ENCODE data around the gene ELF2.
A peak's percentile ranks its signal among the peaks of the same experiment; 100 is the strongest.
"Not testable (repeated sequence)": the region's sequence is repeated elsewhere in the genome, so short reads cannot be mapped to it uniquely, and the experiment has no call there.

Gene ELF2

DNA sequence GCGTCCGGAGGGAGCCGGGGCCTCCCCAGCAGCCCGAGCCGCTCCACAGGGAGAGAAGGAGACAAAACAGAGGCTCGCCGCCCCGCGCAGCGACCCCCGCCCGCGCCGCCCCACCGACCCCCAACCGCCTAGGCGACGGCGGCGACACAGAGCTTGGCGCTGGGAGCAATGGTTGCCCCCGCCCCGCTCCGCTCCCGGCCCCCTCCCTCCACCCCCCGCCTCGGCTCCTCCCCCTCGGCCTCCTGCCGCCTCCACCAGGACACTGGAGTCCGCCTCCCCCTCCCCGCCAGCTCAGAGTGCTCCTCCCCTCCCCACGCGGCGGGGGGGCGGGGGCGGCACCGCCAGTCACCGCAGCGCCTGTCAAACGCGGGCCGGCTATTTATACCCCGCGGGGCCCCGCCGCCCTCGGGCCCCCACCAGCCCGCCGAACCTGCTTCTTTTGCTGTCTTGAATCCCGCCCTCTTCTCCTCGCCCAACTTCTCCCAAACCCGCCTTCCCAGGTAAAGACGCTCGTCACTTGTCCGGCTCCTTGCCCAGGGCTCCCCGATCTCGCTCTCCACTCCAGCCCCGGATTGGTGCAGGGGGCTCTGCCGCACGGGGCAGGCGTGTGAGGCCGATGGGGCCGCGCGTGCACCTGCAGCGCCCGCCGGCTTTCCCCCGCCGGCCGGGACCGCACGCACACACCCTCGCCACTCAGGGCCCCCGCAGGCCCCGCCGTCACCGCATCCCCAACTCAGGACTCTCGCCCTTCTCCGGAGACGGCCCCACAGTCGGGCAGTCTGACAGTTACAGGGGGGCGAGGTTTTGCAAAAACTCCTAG lies at the start of gene ELF2:
ELF2 (minus strand) TSS at position 170 of the 820 bp plus-strand sequence. CDS start 39,517 bp downstream, outside the sequence.
- peak within 1 kb of the TSS; percentile 96 to 98 for H3K9ac ChIP-seq (ENCODE audit: low read depth in 1 of 2, low read length in 2 of 2)
- peak within 1 kb of the TSS; percentile 99 for H3K27ac ChIP-seq (ENCODE audit: low read depth in 2 of 2, low read length in 2 of 2)
- no peaks in the 10 kb centered on the region for H3K36me3 ChIP-seq (ENCODE audit: control insufficient read depth in 2 of 2, insufficient read depth in 2 of 2, low read length in 2 of 2)
- no peaks in the 10 kb centered on the region for H3K27me3 ChIP-seq (ENCODE audit: control insufficient read depth in 2 of 2, insufficient read depth in 2 of 2, low read length in 2 of 2)
- H3K4me1 ChIP-seq (ENCODE audit: control insufficient read depth in 2 of 2, insufficient read depth in 2 of 2, low read length in 2 of 2) = peaks cover 8 to 10% of the 10 kb centered on the region in 2 donors
- peak within 1 kb of the TSS; percentile 88 to 94 for H3K4me3 ChIP-seq (ENCODE audit: low read length in 2 of 2)
- H3K9me3 ChIP-seq (ENCODE audit: control insufficient read depth in 2 of 2, low read length in 2 of 2) = no peaks in the 10 kb centered on the region

DNA sequence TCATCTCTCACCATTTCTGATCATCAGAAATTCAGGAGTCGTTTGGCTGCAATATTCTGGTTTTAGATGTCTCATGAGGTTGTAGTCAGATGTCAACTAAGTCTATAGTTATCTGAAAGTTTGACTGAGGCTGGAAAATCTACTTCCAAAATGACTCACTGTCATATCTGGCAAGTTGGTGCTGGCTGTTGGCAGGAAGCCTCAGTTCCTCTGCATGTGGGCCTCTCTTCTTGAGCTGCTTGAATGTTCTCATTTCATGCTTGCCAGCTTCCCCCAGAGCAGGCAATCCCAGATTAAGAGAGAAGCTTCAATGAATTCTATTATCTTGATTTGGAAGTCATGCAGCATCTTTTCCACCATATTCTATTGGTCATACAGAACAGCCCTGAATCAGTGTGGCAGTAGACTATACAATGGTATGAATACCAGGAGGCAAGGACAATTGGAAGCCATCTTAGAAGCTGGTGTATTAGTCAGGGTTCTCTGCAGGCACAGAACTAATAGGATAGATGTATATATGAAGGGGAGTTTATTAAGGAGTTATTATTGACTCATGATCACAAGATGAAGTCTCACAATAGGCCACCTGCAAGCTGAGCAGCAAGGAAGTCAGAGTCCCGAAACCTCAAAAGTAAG lies 46.8 kb upstream of the ELF2 start:
- Histone ChIP-seq H3K27me3 (ENCODE audit: control insufficient read depth in 2 of 2, insufficient read depth in 2 of 2, low read length in 2 of 2) (no peaks in the 10 kb centered on the region), H3K36me3 (ENCODE audit: control insufficient read depth in 2 of 2, insufficient read depth in 2 of 2, low read length in 2 of 2) (no peaks in the 10 kb centered on the region), H3K27ac (ENCODE audit: low read depth in 2 of 2, low read length in 2 of 2) (no peak overlapping the region), H3K4me1 (ENCODE audit: control insufficient read depth in 2 of 2, insufficient read depth in 2 of 2, low read length in 2 of 2) (no peaks in the 10 kb centered on the region), H3K9me3 (ENCODE audit: control insufficient read depth in 2 of 2, low read length in 2 of 2) (no peaks in the 10 kb centered on the region), H3K9ac (ENCODE audit: low read depth in 1 of 2, low read length in 2 of 2) (no peak overlapping the region), H3K4me3 (ENCODE audit: low read length in 2 of 2) (no peak overlapping the region)

DNA sequence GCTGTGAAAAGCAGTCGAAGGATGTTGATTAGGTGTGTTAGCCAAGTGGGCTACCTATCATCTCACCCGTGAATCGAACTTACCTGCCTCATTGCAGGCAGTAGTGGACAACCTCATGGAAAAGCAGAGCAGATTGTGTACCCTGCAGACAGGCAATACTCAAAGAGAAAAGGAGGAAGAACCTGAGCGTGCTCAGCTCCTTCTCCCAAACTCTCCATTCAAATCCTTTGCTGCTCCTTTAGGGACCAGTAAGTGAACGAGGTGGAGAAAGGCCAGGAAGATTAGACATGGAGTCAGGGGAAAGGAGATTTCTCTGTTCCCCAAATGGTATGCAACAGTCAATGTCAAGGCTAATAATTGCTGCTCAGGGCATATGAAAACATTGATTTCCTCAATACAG lies 45.2 kb upstream of the ELF2 start:
- Histone ChIP-seq H3K4me1 (ENCODE audit: control insufficient read depth in 2 of 2, insufficient read depth in 2 of 2, low read length in 2 of 2) (no peaks in the 10 kb centered on the region), H3K27me3 (ENCODE audit: control insufficient read depth in 2 of 2, insufficient read depth in 2 of 2, low read length in 2 of 2) (no peaks in the 10 kb centered on the region), H3K9ac (ENCODE audit: low read depth in 1 of 2, low read length in 2 of 2) (no peak overlapping the region)

DNA sequence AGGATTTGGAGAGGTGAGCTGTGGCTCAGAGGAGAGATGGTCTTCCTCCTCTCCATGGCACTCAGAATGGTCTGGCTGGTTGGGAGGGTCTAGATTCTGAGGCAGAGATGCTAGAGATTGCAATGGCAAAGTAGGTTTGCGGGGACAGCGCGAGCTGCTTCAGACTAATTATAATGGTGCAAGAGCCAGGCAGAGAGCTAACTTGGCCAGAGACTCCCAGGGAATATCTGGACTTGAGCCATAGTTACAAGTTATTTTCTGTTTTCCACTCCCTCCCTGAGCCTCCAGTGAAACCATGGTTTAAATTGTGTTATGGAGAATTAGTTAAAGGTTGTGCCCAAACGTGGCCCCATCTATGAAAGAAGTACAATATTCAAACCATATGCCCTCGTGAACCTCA lies 44.7 kb upstream of the ELF2 start:
- H3K27me3 ChIP-seq (ENCODE audit: control insufficient read depth in 2 of 2, insufficient read depth in 2 of 2, low read length in 2 of 2) = no peaks in the 10 kb centered on the region
- H3K4me1 ChIP-seq (ENCODE audit: control insufficient read depth in 2 of 2, insufficient read depth in 2 of 2, low read length in 2 of 2) = no peaks in the 10 kb centered on the region
- no peaks in the 10 kb centered on the region for H3K9me3 ChIP-seq (ENCODE audit: control insufficient read depth in 2 of 2, low read length in 2 of 2)
- H3K4me3 ChIP-seq (ENCODE audit: low read length in 2 of 2) = no peak overlapping the region
- H3K36me3 ChIP-seq (ENCODE audit: control insufficient read depth in 2 of 2, insufficient read depth in 2 of 2, low read length in 2 of 2) = no peaks in the 10 kb centered on the region
- no peak overlapping the region for H3K27ac ChIP-seq (ENCODE audit: low read depth in 2 of 2, low read length in 2 of 2)
- H3K9ac ChIP-seq (ENCODE audit: low read depth in 1 of 2, low read length in 2 of 2) = no peak overlapping the region

More for the DNA sequence above, 45.2 kb upstream of the ELF2 start:
- Histone ChIP-seq H3K4me3 (ENCODE audit: low read length in 2 of 2) (no peak overlapping the region), H3K36me3 (ENCODE audit: control insufficient read depth in 2 of 2, insufficient read depth in 2 of 2, low read length in 2 of 2) (no peaks in the 10 kb centered on the region), H3K9me3 (ENCODE audit: control insufficient read depth in 2 of 2, low read length in 2 of 2) (no peaks in the 10 kb centered on the region), H3K27ac (ENCODE audit: low read depth in 2 of 2, low read length in 2 of 2) (no peak overlapping the region)

DNA sequence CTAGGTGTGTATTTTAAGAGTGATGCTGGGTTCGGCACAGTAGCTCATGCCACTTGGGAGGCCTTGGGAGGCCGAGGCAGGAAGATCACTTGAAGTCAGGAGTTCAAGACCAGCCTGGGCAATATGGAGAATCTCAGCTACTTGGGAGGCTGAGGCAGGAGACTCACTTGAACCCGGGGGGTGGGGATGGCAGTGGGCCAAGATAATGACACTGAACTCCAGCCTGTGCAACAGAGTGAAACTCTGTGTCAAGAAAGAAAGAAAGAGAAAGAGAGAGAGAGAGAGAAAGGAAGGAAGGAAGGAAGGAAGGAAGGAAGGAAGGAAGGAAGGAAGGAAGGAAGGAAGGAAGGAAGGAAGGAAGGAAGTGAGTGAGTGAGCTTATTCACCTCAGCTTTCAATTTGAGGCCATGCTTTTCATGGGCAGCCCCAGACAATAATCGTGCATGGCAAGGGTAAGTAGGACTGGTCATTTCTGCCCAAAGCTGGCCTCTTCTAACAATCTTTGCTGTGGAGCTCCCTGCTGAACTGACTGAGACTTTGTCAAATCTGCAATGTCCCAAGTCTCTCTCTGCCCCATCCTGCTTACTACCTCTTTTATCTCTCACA lies 42.5 kb upstream of the ELF2 start:
- Histone ChIP-seq H3K27me3 (ENCODE audit: control insufficient read depth in 2 of 2, insufficient read depth in 2 of 2, low read length in 2 of 2) (no peaks in the 10 kb centered on the region), H3K36me3 (ENCODE audit: control insufficient read depth in 2 of 2, insufficient read depth in 2 of 2, low read length in 2 of 2) (no peaks in the 10 kb centered on the region), H3K4me3 (ENCODE audit: low read length in 2 of 2) (no peak overlapping the region), H3K9me3 (ENCODE audit: control insufficient read depth in 2 of 2, low read length in 2 of 2) (no peaks in the 10 kb centered on the region), H3K9ac (ENCODE audit: low read depth in 1 of 2, low read length in 2 of 2) (no peak overlapping the region), H3K4me1 (ENCODE audit: control insufficient read depth in 2 of 2, insufficient read depth in 2 of 2, low read length in 2 of 2) (no peaks in the 10 kb centered on the region), H3K27ac (ENCODE audit: low read depth in 2 of 2, low read length in 2 of 2) (no peak overlapping the region)

DNA sequence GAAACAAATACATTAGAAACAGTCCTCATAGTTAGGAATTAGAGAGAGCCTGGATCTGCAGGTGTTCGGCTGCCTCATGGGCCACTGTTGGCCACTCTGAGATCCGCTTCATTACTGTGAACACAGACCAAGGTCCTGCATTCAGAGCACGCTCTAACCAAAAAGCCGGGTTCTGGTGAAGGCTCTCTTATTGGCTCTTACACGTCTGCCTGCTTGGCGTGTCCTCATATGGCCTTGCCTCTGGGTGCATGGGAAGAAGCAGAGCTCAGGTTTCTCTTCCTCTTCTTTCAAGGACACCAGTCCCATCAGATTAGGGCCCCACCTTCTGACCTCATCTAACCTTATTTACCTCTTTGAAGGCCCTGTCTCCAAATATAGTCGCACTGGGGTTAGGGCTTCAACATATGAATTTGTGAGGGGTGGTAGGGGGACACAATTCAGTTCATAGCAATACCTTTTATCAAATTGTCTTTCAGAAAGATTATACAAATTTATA lies 37.1 kb upstream of the ELF2 start:
- Histone ChIP-seq H3K4me1 (ENCODE audit: control insufficient read depth in 2 of 2, insufficient read depth in 2 of 2, low read length in 2 of 2) (no peaks in the 10 kb centered on the region), H3K36me3 (ENCODE audit: control insufficient read depth in 2 of 2, insufficient read depth in 2 of 2, low read length in 2 of 2) (no peaks in the 10 kb centered on the region), H3K4me3 (ENCODE audit: low read length in 2 of 2) (no peak overlapping the region), H3K9me3 (ENCODE audit: control insufficient read depth in 2 of 2, low read length in 2 of 2) (no peaks in the 10 kb centered on the region), H3K27ac (ENCODE audit: low read depth in 2 of 2, low read length in 2 of 2) (no peak overlapping the region), H3K9ac (ENCODE audit: low read depth in 1 of 2, low read length in 2 of 2) (no peak overlapping the region), H3K27me3 (ENCODE audit: control insufficient read depth in 2 of 2, insufficient read depth in 2 of 2, low read length in 2 of 2) (no peaks in the 10 kb centered on the region)

DNA sequence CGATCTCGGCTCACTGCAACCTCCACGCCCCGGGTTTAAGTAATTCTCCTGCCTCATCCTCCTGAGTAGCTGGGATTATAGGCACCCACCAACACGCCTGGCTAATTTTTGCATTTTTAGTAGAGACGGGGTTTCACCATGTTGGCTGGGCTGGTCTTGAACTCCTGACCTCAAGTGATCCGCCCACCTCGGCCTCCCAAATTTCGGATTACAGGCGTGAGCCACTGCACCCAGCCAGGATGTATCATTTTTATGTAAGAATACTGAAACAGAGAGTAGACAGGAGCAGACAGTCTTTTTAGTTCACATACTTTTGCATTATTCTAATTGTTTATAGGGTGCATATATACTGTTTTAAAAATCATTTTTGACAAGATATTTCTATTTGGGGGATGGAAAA lies 36.6 kb upstream of the ELF2 start:
- H3K9ac ChIP-seq (ENCODE audit: low read depth in 1 of 2, low read length in 2 of 2); H3K4me3 ChIP-seq (ENCODE audit: low read length in 2 of 2); H3K9me3 ChIP-seq (ENCODE audit: control insufficient read depth in 2 of 2, low read length in 2 of 2); H3K27ac ChIP-seq (ENCODE audit: low read depth in 2 of 2, low read length in 2 of 2); H3K27me3 ChIP-seq (ENCODE audit: control insufficient read depth in 2 of 2, insufficient read depth in 2 of 2, low read length in 2 of 2); H3K4me1 ChIP-seq (ENCODE audit: control insufficient read depth in 2 of 2, insufficient read depth in 2 of 2, low read length in 2 of 2); H3K36me3 ChIP-seq (ENCODE audit: control insufficient read depth in 2 of 2, insufficient read depth in 2 of 2, low read length in 2 of 2): not testable (repeated sequence)

DNA sequence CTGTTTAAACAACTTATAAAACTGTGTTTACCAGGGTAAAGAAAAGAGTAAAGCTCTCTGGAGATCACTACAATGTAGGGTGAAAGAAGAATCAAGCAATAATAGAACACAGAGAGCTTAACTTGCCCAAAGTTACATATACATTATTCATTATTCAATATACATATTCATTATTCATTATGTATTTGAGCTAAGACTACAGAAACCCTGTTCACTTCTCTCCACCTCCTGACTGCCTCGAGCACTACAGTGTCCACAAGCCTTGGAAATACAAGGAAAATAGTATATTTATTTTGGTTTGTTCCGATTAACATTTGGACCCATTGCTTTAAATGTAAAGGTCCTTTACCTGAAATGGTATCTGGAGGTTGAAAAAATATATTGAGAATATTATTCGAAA lies 35.9 kb upstream of the ELF2 start:
- Histone ChIP-seq H3K27me3 (ENCODE audit: control insufficient read depth in 2 of 2, insufficient read depth in 2 of 2, low read length in 2 of 2) (no peaks in the 10 kb centered on the region), H3K4me3 (ENCODE audit: low read length in 2 of 2) (no peak overlapping the region), H3K9me3 (ENCODE audit: control insufficient read depth in 2 of 2, low read length in 2 of 2) (no peaks in the 10 kb centered on the region)

DNA sequence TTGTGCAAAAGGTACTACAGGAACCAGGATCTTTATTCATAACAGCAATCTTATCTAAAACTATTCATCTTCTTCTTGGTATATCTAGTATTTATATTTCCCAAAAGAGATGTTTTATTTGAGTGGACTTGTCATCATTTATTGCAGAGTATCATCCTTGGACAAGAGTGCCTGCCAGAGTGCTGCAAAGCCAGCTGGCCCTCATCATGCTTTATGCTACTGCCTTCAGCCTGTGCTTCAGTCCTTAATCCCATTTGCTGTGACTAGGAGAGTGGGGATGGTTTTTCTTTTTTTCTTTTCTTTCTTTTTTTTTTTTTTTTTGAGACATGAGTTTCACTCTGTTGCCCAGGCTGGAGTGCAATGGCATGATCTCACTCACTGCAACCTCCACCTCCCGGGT lies 33.5 kb upstream of the ELF2 start:
- Histone ChIP-seq H3K9me3 (ENCODE audit: control insufficient read depth in 2 of 2, low read length in 2 of 2) (no peaks in the 10 kb centered on the region), H3K9ac (ENCODE audit: low read depth in 1 of 2, low read length in 2 of 2) (no peak overlapping the region), H3K27me3 (ENCODE audit: control insufficient read depth in 2 of 2, insufficient read depth in 2 of 2, low read length in 2 of 2) (no peaks in the 10 kb centered on the region), H3K4me1 (ENCODE audit: control insufficient read depth in 2 of 2, insufficient read depth in 2 of 2, low read length in 2 of 2) (no peaks in the 10 kb centered on the region), H3K27ac (ENCODE audit: low read depth in 2 of 2, low read length in 2 of 2) (no peak overlapping the region), H3K36me3 (ENCODE audit: control insufficient read depth in 2 of 2, insufficient read depth in 2 of 2, low read length in 2 of 2) (no peaks in the 10 kb centered on the region), H3K4me3 (ENCODE audit: low read length in 2 of 2) (no peak overlapping the region)

More for the DNA sequence above, 35.9 kb upstream of the ELF2 start:
- H3K9ac ChIP-seq (ENCODE audit: low read depth in 1 of 2, low read length in 2 of 2) = no peak overlapping the region
- no peaks in the 10 kb centered on the region for H3K4me1 ChIP-seq (ENCODE audit: control insufficient read depth in 2 of 2, insufficient read depth in 2 of 2, low read length in 2 of 2)
- no peaks in the 10 kb centered on the region for H3K36me3 ChIP-seq (ENCODE audit: control insufficient read depth in 2 of 2, insufficient read depth in 2 of 2, low read length in 2 of 2)
- no peak overlapping the region for H3K27ac ChIP-seq (ENCODE audit: low read depth in 2 of 2, low read length in 2 of 2)

DNA sequence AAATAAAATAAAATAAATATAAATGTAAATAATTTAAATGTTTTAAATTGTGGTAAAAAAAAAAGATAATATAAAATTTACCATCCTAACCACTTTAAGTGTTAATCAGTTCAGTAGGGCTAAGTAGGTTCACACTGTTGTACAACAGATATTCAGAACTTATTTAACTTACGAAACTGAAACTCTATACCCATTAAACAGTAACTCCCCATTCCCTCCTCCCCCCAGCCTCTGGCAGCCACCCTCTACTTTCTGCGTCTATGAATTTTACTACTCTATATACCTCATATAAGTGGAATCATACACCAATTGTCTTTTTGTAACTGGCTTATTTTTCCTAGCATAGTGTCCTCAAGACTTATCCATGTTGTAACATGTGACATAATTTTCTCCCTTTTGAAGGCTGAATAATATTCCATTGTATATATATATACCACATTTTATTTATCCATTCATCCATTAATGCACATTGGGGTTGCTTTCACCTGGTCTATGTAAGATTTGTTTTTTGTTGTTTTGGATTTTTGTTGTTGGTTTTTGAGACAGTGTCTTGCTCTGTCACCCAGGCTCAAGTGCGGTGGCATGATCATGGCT lies 32.5 kb upstream of the ELF2 start:
- no peaks in the 10 kb centered on the region for H3K4me1 ChIP-seq (ENCODE audit: control insufficient read depth in 2 of 2, insufficient read depth in 2 of 2, low read length in 2 of 2)
- H3K9me3 ChIP-seq (ENCODE audit: control insufficient read depth in 2 of 2, low read length in 2 of 2) = no peaks in the 10 kb centered on the region
- no peak overlapping the region for H3K4me3 ChIP-seq (ENCODE audit: low read length in 2 of 2)
- no peak overlapping the region for H3K9ac ChIP-seq (ENCODE audit: low read depth in 1 of 2, low read length in 2 of 2)
- H3K27me3 ChIP-seq (ENCODE audit: control insufficient read depth in 2 of 2, insufficient read depth in 2 of 2, low read length in 2 of 2) = no peaks in the 10 kb centered on the region
- no peak overlapping the region for H3K27ac ChIP-seq (ENCODE audit: low read depth in 2 of 2, low read length in 2 of 2)
- no peaks in the 10 kb centered on the region for H3K36me3 ChIP-seq (ENCODE audit: control insufficient read depth in 2 of 2, insufficient read depth in 2 of 2, low read length in 2 of 2)
